ENCODE data around the gene IFIH1. TPM values are rescaled to one million over a fixed set of nuclear protein-coding genes. Genes with fewer than 3 reads are reported as not detected.

IFIH1 gene
- total and polyA plus RNA-seq, 2 of the 8 experiments (the other 6 are each of a cell fraction or from before 2014, with no cell fraction given) = 0.32 to 2.0 TPM

GRCh38 chr2:162317058-162317742 is 1.3 kb downstream of the IFIH1 start:
- H2BK20ac ChIP-seq (ENCODE audit: low read length) = no peak overlapping the region
- no peak for TF ChIP-seq MAX (IDR thresholded peaks at IDR 0.05)
- WGBS, 2 experiments (ENCODE audit: extremely low coverage in 1 of 2, insufficient coverage in 1 of 2, insufficient read length in 1 of 2, insufficient replicate concordance in 2 of 2, low coverage in 1 of 2, low lambda C conversion rate in 2 of 2, missing lambda C conversion rate in 1 of 2) = 86% methylated on average over 3 of the region's 3 CpGs; no CpG with 5 or more reads in 1 of the 2 experiments

More at GRCh38 chr2:162317058-162317742, 1.3 kb downstream of the IFIH1 start:
- FAIRE-seq (no peak), DNase-seq (ENCODE audit: low read depth in 1 of 2, low spot score in 2 of 2) (no peak)
- no peaks in the 10 kb centered on the region for H4K20me1 ChIP-seq (replicated peaks in 1 of 2; ENCODE audit: control insufficient read depth in 1 of 2, insufficient read depth in 2 of 2, low read length in 2 of 2)
- H3K36me3 ChIP-seq (ENCODE audit: control insufficient read depth in 2 of 4, insufficient read depth in 4 of 4, low read length in 3 of 4) = no peaks in the 10 kb centered on the region
- no peak overlapping the region for H2BK12ac ChIP-seq (ENCODE audit: low read depth, low read length)
- H2AK5ac ChIP-seq (ENCODE audit: low read depth, low read length) = no peak overlapping the region
- no peak overlapping the region for H2BK120ac ChIP-seq (replicated peaks; ENCODE audit: low read depth, low read length)
- peaks cover 4% of the 10 kb centered on the region; the same call in 1 of the 2 replicates for H3K23me2 ChIP-seq (ENCODE audit: low read depth, low read length)
- H3K4me1 ChIP-seq (replicated peaks in 1 of 4; ENCODE audit: control insufficient read depth in 3 of 4, insufficient read depth in 4 of 4, low read length in 3 of 4) = peaks cover 0 to 8% (median 2%) of the 10 kb centered on the region in 4 experiments; a peak in 3 of 7 replicates
- H2BK5ac ChIP-seq (ENCODE audit: low read depth, low read length) = no peak overlapping the region
- peak overlapping the region in 1 of 4 experiments; percentile 74; a peak in 2 of 8 replicates for H3K4me3 ChIP-seq (ENCODE audit: extremely low read depth in 1 of 4, insufficient read depth in 2 of 4, low read depth in 3 of 4, low read length in 4 of 4)
- H3K9ac ChIP-seq (replicated peaks in 1 of 4; ENCODE audit: extremely low read depth in 1 of 4, low read depth in 3 of 4, low read length in 3 of 4) = no peak overlapping the region
- H2AFZ ChIP-seq (ENCODE audit: low read length) = no peak overlapping the region
- peaks cover 0 to 12% (median 6%) of the 10 kb centered on the region in 4 experiments; a peak in 5 of 7 replicates for H3K27me3 ChIP-seq (replicated peaks in 1 of 4; ENCODE audit: control insufficient read depth in 3 of 4, extremely low read depth in 1 of 4, insufficient read depth in 3 of 4, low read length in 3 of 4)
- no peaks in the 10 kb centered on the region for H3K79me1 ChIP-seq (ENCODE audit: low read depth, low read length)
- H3K27ac ChIP-seq (ENCODE audit: low read depth, low read length) = no peak overlapping the region
- H3K79me2 ChIP-seq (ENCODE audit: control insufficient read depth in 1 of 2, insufficient read depth in 2 of 2, low read length in 2 of 2) = no peaks in the 10 kb centered on the region
- no peaks in the 10 kb centered on the region for H3K9me3 ChIP-seq (ENCODE audit: insufficient read depth in 2 of 2, low read depth in 1 of 2, low read length in 1 of 2)
- no peak overlapping the region for H3K14ac ChIP-seq (ENCODE audit: insufficient read length)
- H2BK15ac ChIP-seq (ENCODE audit: low read length) = no peak overlapping the region
- H3K18ac ChIP-seq (ENCODE audit: extremely low read depth, low read length) = no peak overlapping the region
- no peak overlapping the region for H4K5ac ChIP-seq (ENCODE audit: insufficient read length, low read depth, low read length)
- ChIA-PET POLR2A (ENCODE audit: partially characterized antibody) (no interaction called here), CTCF (ENCODE audit: partially characterized antibody) (interaction anchor here (2.3 to 4.3 kb wide), 4 partner anchors 8 to 18 kb away, joined by 11 to 30 read pairs (median 21); no protein-coding TSS in a partner anchor)
- H3K56ac ChIP-seq (replicated peaks; ENCODE audit: insufficient read length, low read depth, low read length) = no peak overlapping the region
- H3K23ac ChIP-seq (ENCODE audit: insufficient read length) = no peak overlapping the region
- H4K8ac ChIP-seq (ENCODE audit: extremely low read depth, insufficient read depth, low read length) = no peak overlapping the region
- no peak overlapping the region for H3K4ac ChIP-seq (replicated peaks; ENCODE audit: insufficient read length, low read depth, low read length)
- H4K91ac ChIP-seq (replicated peaks; ENCODE audit: insufficient read length, low read length) = no peak overlapping the region
- H3K4me2 ChIP-seq (ENCODE audit: insufficient read depth in 1 of 2, low read depth in 2 of 2, low read length in 2 of 2) = peak overlapping the region in 1 of 2 experiments; percentile 77; a peak in 2 of 4 replicates

Data from H1 (cell line).